GM19328 (cell line): ENCODE results near the gene C13orf42.
A peak's percentile ranks its signal among the peaks of the same experiment; 100 is the strongest.
"Not testable (repeated sequence)": the region's sequence is repeated elsewhere in the genome, so short reads cannot be mapped to it uniquely, and the experiment has no call there.

Experiments
- ATAC-seq: cut with Tn5 transposase; IDR thresholded peaks from one replicate; pipeline ENCODE4 v1.9.1; 2021; ENCODE audit warnings: mild to moderate bottlenecking, moderate library complexity; ENCODE audit not compliant: unreplicated experiment

The C13orf42 gene

DNA sequence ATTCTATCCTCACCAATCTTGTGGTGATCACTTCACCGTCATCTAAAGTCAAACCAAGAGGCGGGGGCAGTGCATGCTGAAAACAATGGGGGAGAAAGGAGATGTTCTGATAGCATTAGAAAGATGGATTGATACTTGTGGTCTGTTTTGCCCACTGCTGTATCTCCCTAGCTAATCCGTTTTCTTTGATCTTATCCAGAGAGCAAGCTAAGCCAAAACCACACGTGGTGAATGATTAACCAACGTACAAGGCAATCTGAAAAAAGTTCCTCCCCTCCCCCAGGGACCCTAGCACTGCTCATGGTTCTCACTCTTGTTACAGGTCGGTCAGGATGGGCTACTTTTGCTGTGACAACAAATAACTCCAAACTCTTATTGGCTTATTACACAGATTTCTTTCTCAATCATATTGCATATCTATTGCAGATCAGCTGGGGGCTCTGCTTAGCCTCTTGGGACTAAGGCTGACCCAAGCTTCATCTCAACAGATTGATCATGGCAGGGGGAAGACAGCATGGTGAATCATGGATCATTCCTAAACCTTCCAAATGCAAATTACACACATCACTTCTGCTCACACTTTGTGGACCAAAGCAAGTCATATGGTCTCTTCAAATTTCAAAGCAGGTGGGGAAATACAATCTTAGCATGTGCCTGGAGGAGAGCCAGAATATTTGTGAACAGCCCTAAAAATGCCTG is 11.9 kb upstream of the C13orf42 start:
- ATAC-seq, result no peak

DNA sequence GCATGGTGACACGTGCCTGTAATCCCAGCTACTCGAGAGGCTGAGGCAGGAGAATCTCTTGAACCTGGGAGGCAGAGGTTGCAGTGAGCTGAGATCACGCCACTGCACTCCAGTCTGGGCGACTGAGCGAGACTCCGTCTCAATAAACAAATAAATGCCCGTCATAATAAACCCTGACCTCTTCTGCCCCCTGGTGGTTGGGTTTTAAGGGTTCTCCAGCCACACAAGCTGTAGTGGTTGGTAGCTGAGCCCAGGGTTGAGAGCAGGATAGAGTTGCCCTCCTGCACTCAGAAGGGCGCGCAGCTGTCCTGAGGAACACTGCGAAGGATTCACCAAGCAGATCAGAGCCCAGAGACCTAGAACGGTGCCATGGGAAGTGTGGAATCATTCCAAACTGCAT is 9.8 kb upstream of the C13orf42 start:
- not testable (repeated sequence) for ATAC-seq

- no peak for ATAC-seq
Observed at GRCh38 chr13:51118809-51119431, 7.8 kb upstream of the C13orf42 start.

- ATAC-seq, result no peak
Observed at GRCh38 chr13:51113969-51114368, 2.9 kb upstream of the C13orf42 start.

- no peak for ATAC-seq
Observed at GRCh38 chr13:51113186-51113881, 2.3 kb upstream of the C13orf42 start.

DNA sequence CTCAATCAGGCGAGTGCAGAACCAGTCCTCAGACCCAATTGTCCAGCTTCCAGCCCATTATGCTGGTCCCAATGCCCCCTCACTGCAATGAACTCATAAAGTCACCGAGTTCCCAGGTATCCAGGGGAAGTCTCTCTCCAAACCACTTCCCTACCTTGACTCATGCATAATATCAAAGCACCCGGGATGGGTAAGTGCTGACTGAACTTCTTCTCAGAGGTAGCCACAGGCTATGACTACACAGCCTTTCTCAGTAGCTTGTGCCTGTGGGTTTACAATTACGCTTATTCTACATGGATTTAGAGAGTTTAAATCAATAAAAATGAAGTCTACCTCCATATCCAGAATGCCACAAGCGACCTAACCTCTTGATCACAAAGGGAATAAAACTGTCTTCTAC is 1.7 kb upstream of the C13orf42 start:
- no peak for ATAC-seq

GRCh38 chr13:51111997-51112396 is 923 bp upstream of the C13orf42 start:
- no peak for ATAC-seq

GRCh38 chr13:51107996-51108395 is 3.1 kb downstream of the C13orf42 start:
- ATAC-seq, result no peak

GRCh38 chr13:51105046-51105445 is 6.0 kb downstream of the C13orf42 start:
- no peak for ATAC-seq

- ATAC-seq, result no peak
Observed at GRCh38 chr13:51101636-51102235, 9.3 kb downstream of the C13orf42 start.

GRCh38 chr13:51097353-51098043 is 13.6 kb downstream of the C13orf42 start:
- ATAC-seq, result no peak

DNA sequence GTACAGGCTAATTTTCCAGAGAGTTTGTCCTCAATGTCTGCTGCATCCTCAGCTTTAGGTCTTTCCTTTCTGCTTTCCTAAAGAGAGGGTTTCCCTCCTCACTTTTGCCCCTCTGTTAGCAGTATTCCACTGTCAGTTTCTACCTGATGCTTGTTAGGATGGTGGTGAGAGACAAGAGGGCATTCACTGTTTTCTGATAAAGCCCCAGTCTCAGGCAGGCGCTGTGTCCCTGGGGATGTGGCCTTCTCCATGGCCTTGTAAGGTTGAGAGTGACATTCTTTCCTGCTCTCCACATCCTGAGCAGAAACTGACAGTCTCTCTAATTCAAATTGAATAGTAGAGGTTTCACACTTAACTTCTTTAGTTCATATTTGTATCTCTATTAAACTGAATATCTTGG is 14.9 kb downstream of the C13orf42 start:
- no peak for ATAC-seq

GRCh38 chr13:51093574-51093973 is 17.5 kb downstream of the C13orf42 start:
- no peak for ATAC-seq

DNA sequence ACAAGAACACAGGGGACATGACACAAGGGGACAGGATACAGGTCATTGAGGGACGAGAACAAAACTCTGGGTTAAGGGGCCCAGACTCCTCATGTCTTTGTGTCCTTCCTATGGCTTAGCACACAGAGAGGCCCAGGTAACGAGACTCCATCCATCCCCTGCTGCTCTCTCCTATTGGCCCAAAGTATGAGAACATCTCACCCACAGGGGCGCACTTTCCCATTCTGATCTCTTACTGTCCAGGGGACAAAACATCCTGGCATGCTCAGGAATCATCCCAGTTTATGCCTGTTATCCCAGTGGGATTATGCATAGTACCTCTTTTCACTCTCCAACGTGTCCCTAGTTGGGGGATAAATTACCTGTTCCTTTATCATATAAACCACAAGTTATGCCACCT is 19.2 kb downstream of the C13orf42 start:
- no peak for ATAC-seq

- ATAC-seq, result no peak
Observed at GRCh38 chr13:51083706-51084105, 27.4 kb downstream of the C13orf42 start.

GRCh38 chr13:51080478-51081065 is 30.5 kb downstream of the C13orf42 start:
- not testable (repeated sequence) for ATAC-seq

DNA sequence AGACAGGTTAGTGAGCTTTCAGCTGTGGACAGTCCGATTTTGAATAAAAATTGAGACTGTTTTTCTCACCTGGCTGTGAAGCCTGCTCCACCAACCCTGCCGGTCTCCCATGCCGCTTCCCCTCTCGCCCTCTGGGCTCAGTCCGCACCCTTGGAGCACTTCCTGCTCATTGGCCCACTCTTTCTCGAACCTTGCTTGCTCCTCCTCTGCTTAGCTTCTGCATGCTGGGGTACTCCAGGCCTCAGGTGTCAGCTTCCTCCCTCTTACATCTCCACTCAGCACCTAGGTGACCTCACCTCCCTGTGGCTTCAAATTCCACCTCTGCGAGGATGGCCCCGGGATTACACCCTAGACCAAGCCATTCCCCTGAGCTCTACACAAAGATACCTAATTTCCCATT is 39.6 kb downstream of the C13orf42 start:
- ATAC-seq, result no peak

DNA sequence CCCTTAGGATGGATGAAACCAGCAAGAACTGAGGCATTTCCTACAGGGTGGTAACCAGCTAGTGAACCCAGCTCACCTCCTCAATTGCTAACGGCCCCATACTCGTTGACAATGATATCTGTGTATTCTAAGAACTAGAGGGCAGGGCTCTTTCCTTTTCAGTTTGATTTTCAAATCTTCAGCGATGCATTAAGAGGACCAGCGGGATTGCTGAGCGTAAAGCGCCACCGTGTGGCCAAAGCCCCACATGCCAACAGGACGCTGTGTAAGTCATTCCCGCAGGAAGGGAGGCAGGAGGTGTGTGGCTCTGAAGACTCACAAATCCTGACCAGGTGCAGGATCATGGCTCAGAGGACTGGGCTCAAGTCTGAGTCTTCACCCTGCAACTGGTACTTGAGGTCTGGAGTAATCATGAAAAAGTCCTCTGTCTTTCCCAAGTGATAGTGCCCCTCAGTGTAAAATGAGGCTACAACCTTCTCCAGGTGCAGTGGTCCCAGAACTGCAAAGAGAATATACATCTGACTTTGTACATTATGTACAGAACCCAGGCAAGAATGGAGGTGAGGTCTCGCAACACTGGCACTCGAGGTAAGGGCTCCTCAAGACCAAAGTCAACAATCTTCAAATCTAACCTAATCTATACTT is 40.9 kb downstream of the C13orf42 start:
- ATAC-seq, result peak; percentile 55

DNA sequence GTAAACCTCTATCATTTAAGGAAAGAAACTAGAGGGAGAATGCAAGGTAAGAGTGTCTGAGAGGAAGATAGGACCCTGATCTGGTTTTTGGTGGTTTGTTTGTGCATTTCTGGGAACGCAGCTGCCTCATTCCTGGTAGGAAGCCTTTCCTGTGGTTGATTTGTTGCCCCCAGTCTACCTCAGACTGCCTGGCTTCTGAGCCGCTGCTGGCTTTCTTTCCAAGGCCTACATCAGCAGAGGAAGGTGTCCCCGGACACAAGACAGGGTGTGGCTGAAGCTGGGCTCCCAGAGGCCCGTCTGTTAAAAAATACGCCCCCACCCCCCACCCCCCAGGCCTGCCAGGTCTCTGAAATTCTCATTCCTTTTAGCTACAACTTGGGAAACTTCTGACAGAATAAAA is 42.6 kb downstream of the C13orf42 start:
- no peak for ATAC-seq

DNA sequence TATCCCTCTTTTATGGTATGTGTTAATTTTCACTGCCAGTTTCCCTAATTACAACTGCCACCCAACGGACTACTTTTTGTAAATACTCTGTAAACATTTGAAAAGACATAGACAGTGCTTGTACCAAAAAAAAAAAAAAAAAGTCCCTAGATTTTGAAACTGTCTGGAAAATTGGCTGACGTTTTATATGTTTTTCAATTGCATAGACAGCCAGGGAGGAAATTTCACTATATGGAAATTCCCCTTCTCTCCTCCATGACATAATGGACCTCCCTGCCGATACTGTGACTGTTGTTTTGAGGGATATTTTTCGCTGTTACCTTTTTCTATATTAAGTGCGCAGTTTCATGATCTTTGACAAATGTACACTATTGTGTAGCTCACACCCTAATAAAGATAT is 43.4 kb downstream of the C13orf42 start:
- no peak for ATAC-seq
